Fibroblast of lung (primary cell): ENCODE measurements around the gene WDR27.

Experiments used
- CTCF ChIP-seq, 2 donors: IDR thresholded peaks in 1 of 2; conservative IDR thresholded peaks in 1 of 2; 1 replicate in 1 of 2; 2 replicates in 1 of 2; pipeline ENCODE4 v1.5.1; 2011 to 2012; ENCODE audit warnings: low read length in 2 of 2, control low read depth in 1 of 2, inconsistent platforms in 1 of 2, low read depth in 1 of 2, mild to moderate bottlenecking in 1 of 2
- EZH2 ChIP-seq: IDR thresholded peaks from 2 replicates; pipeline ENCODE4 v1.5.1; 2012; ENCODE audit warnings: low read length, control low read depth, mild to moderate bottlenecking; ENCODE audit errors: missing control alignments

GRCh38 chr6:169416249-169416648, 285.6 kb downstream of the WDR27 start:
- TF ChIP-seq CTCF (conservative IDR thresholded peaks at IDR 0.05 in 1 of 2, IDR thresholded peaks at IDR 0.05 in 1 of 2; ENCODE audit: low read depth in 1 of 2, low read length in 2 of 2) (no peak), EZH2 (no peak)
